ENCODE data around the gene CACNA1B.

Gene CACNA1B

DNA sequence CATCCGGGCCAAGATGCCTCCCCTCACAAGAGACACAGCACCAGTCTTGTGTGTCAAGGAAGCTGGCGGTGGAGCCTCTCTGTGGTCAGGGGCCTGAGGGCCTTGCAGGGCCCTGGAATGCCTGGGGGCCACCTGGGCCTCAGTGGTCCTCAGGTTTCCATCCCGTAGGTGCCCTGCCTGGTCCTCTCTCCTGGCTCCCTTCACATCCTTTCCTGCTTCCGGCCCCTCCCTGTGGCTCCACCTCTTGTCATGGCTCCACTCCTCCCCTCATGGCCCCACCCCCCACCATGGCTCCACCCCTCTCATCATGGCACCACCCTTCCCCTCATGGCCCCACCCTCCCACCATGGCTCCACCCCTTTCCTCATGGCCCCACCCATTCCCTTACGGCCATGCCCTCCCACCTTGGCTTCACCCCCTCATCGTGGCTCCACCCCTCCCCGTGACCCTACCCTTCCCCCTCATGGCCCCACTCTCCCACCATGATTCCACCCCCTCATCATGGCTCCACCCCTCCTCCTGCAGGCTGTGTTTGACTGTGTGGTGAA lies 175.8 kb downstream of the CACNA1B start:
- Histone ChIP-seq H3K27ac (ENCODE audit: low read depth, low read length) (no peak overlapping the region), H3K4me1 (ENCODE audit: control insufficient read depth in 1 of 2, insufficient read depth in 2 of 2, low read length in 2 of 2) (no peaks in the 10 kb centered on the region), H3K9me3 (ENCODE audit: control insufficient read depth in 1 of 2, low read length in 2 of 2) (no peaks in the 10 kb centered on the region), H3K9ac (ENCODE audit: low read depth in 1 of 2, low read length in 2 of 2) (no peak overlapping the region), H3K4me3 (ENCODE audit: low read depth in 1 of 2, low read length in 2 of 2) (no peak overlapping the region), H3K36me3 (ENCODE audit: control insufficient read depth in 1 of 2, insufficient read depth in 2 of 2, low read length in 2 of 2) (no peaks in the 10 kb centered on the region), H3K27me3 (ENCODE audit: control insufficient read depth in 1 of 2, insufficient read depth in 2 of 2, low read length in 2 of 2) (peaks cover 0 to 5% of the 10 kb centered on the region in 2 donors)

GRCh38 chr9:138053996-138054752 lies 176.6 kb downstream of the CACNA1B start:
- Histone ChIP-seq H3K27ac (ENCODE audit: low read depth, low read length) (no peak overlapping the region), H3K36me3 (ENCODE audit: control insufficient read depth in 1 of 2, insufficient read depth in 2 of 2, low read length in 2 of 2) (no peaks in the 10 kb centered on the region), H3K9ac (ENCODE audit: low read depth in 1 of 2, low read length in 2 of 2) (no peak overlapping the region), H3K27me3 (ENCODE audit: control insufficient read depth in 1 of 2, insufficient read depth in 2 of 2, low read length in 2 of 2) (peaks cover 0 to 5% of the 10 kb centered on the region in 2 donors), H3K4me3 (ENCODE audit: low read depth in 1 of 2, low read length in 2 of 2) (no peak overlapping the region), H3K9me3 (ENCODE audit: control insufficient read depth in 1 of 2, low read length in 2 of 2) (no peaks in the 10 kb centered on the region), H3K4me1 (ENCODE audit: control insufficient read depth in 1 of 2, insufficient read depth in 2 of 2, low read length in 2 of 2) (no peaks in the 10 kb centered on the region)

GRCh38 chr9:138057726-138058125 lies 180.1 kb downstream of the CACNA1B start:
- Histone ChIP-seq H3K4me1 (ENCODE audit: control insufficient read depth in 1 of 2, insufficient read depth in 2 of 2, low read length in 2 of 2) (no peaks in the 10 kb centered on the region), H3K36me3 (ENCODE audit: control insufficient read depth in 1 of 2, insufficient read depth in 2 of 2, low read length in 2 of 2) (no peaks in the 10 kb centered on the region), H3K27me3 (ENCODE audit: control insufficient read depth in 1 of 2, insufficient read depth in 2 of 2, low read length in 2 of 2) (peaks cover 0 to under 1% of the 10 kb centered on the region in 2 donors), H3K9me3 (ENCODE audit: control insufficient read depth in 1 of 2, low read length in 2 of 2) (no peaks in the 10 kb centered on the region), H3K4me3 (ENCODE audit: low read depth in 1 of 2, low read length in 2 of 2) (no peak overlapping the region), H3K27ac (ENCODE audit: low read depth, low read length) (no peak overlapping the region), H3K9ac (ENCODE audit: low read depth in 1 of 2, low read length in 2 of 2) (no peak overlapping the region)

DNA sequence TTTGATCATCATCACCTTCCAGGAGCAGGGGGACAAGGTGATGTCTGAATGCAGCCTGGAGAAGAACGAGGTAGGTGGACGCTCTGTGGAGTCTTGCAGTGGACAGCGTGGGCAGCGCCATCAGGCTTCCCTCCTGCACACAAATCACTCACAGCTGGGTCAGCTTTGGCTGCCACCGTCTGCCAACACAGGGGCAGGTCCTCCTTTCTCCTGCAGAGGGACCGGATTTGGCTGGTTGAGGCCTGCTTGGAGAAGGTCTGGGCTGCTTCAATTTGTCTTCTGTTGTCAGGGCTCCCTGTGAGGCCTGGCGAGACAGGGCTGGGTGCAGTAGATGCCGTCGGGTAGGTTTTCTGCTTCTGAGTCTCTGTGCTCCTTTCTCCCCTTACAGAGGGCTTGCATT lies 180.6 kb downstream of the CACNA1B start:
- Histone ChIP-seq H3K4me3 (ENCODE audit: low read depth in 1 of 2, low read length in 2 of 2) (no peak overlapping the region), H3K4me1 (ENCODE audit: control insufficient read depth in 1 of 2, insufficient read depth in 2 of 2, low read length in 2 of 2) (no peaks in the 10 kb centered on the region), H3K27me3 (ENCODE audit: control insufficient read depth in 1 of 2, insufficient read depth in 2 of 2, low read length in 2 of 2) (peaks cover 0 to 4% of the 10 kb centered on the region in 2 donors), H3K36me3 (ENCODE audit: control insufficient read depth in 1 of 2, insufficient read depth in 2 of 2, low read length in 2 of 2) (no peaks in the 10 kb centered on the region), H3K9me3 (ENCODE audit: control insufficient read depth in 1 of 2, low read length in 2 of 2) (no peaks in the 10 kb centered on the region), H3K9ac (ENCODE audit: low read depth in 1 of 2, low read length in 2 of 2) (no peak overlapping the region), H3K27ac (ENCODE audit: low read depth, low read length) (no peak overlapping the region)

- H3K9ac ChIP-seq (ENCODE audit: low read depth in 1 of 2, low read length in 2 of 2) = no peak overlapping the region
- no peaks in the 10 kb centered on the region for H3K4me1 ChIP-seq (ENCODE audit: control insufficient read depth in 1 of 2, insufficient read depth in 2 of 2, low read length in 2 of 2)
- H3K36me3 ChIP-seq (ENCODE audit: control insufficient read depth in 1 of 2, insufficient read depth in 2 of 2, low read length in 2 of 2) = no peaks in the 10 kb centered on the region
- H3K4me3 ChIP-seq (ENCODE audit: low read depth in 1 of 2, low read length in 2 of 2) = no peak overlapping the region
- H3K9me3 ChIP-seq (ENCODE audit: control insufficient read depth in 1 of 2, low read length in 2 of 2) = no peaks in the 10 kb centered on the region
- H3K27me3 ChIP-seq (ENCODE audit: control insufficient read depth in 1 of 2, insufficient read depth in 2 of 2, low read length in 2 of 2) = peaks cover 0 to 4% of the 10 kb centered on the region in 2 donors
- H3K27ac ChIP-seq (ENCODE audit: low read depth, low read length) = no peak overlapping the region
Observed at GRCh38 chr9:138059196-138059595, 181.6 kb downstream of the CACNA1B start.

DNA sequence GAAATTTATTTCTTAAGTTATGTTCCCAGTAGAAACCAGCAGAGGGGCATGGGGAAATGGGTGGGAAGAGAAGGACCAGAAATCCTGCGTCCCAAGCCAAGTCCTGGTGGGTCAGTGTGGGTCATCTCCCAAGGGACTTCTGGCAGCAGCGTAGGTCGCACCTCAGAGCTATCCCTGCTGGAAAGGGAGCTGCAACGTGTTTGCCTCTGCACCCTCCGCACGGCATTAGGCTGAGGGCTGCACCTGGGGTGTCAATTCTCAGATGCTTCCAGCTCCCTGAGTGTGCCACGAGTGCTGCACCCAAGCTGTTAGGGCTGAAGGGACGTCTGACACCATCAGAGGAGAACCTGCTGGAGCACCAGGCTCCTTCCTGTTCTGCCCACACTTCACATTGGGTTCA lies 182.8 kb downstream of the CACNA1B start:
- Histone ChIP-seq H3K4me3 (ENCODE audit: low read depth in 1 of 2, low read length in 2 of 2) (no peak overlapping the region), H3K36me3 (ENCODE audit: control insufficient read depth in 1 of 2, insufficient read depth in 2 of 2, low read length in 2 of 2) (no peaks in the 10 kb centered on the region), H3K9me3 (ENCODE audit: control insufficient read depth in 1 of 2, low read length in 2 of 2) (no peaks in the 10 kb centered on the region), H3K4me1 (ENCODE audit: control insufficient read depth in 1 of 2, insufficient read depth in 2 of 2, low read length in 2 of 2) (no peaks in the 10 kb centered on the region), H3K9ac (ENCODE audit: low read depth in 1 of 2, low read length in 2 of 2) (no peak overlapping the region), H3K27ac (ENCODE audit: low read depth, low read length) (no peak overlapping the region), H3K27me3 (ENCODE audit: control insufficient read depth in 1 of 2, insufficient read depth in 2 of 2, low read length in 2 of 2) (peaks cover 0 to 4% of the 10 kb centered on the region in 2 donors)

DNA sequence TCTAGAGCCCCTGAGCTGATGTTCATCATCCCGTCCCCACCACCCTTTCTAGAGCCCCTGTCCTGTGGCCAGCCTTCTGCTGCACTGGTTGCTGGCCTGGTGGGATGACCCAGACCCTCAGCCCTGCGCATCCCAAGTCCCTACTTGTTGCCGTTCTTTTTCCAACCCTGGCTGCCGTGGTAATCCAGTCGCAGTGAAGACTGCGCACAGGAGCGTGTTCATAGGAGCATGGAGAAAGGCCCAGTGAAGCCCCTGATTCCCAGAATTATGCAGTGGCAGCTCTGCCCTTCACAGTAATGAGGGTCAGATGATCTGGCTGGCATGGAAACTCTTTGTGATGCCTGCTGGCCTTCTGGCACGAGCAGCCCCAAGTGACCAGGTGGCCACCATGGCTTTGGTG lies 183.3 kb downstream of the CACNA1B start:
- H3K4me3 ChIP-seq (ENCODE audit: low read depth in 1 of 2, low read length in 2 of 2) = no peak overlapping the region
- H3K27me3 ChIP-seq (ENCODE audit: control insufficient read depth in 1 of 2, insufficient read depth in 2 of 2, low read length in 2 of 2) = peaks cover 0 to 4% of the 10 kb centered on the region in 2 donors
- no peaks in the 10 kb centered on the region for H3K36me3 ChIP-seq (ENCODE audit: control insufficient read depth in 1 of 2, insufficient read depth in 2 of 2, low read length in 2 of 2)
- H3K4me1 ChIP-seq (ENCODE audit: control insufficient read depth in 1 of 2, insufficient read depth in 2 of 2, low read length in 2 of 2) = no peaks in the 10 kb centered on the region
- H3K9ac ChIP-seq (ENCODE audit: low read depth in 1 of 2, low read length in 2 of 2) = no peak overlapping the region
- H3K9me3 ChIP-seq (ENCODE audit: control insufficient read depth in 1 of 2, low read length in 2 of 2) = no peaks in the 10 kb centered on the region
- H3K27ac ChIP-seq (ENCODE audit: low read depth, low read length) = no peak overlapping the region

DNA sequence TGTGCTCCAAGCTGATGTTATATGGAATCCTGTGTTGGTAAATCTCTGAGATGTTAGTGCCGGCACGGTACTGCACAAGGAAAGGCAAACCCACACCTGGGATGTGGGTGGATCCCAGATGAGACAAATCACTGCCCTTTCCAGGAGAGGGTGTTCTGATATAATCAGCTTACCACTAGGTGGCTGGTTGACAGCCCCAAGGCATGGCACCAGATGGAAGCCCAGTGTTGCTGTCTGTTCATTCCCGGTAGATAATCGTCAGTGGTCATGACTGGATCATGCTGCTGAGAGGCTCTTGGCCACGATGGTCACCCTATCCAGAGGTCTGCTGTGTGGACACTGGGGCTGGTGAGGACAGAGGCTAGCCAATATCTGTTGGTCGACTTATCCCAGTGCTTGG lies 184.0 kb downstream of the CACNA1B start:
- H3K9ac ChIP-seq (ENCODE audit: low read depth in 1 of 2, low read length in 2 of 2) = no peak overlapping the region
- H3K9me3 ChIP-seq (ENCODE audit: control insufficient read depth in 1 of 2, low read length in 2 of 2) = no peaks in the 10 kb centered on the region
- peaks cover 0 to 4% of the 10 kb centered on the region in 2 donors for H3K27me3 ChIP-seq (ENCODE audit: control insufficient read depth in 1 of 2, insufficient read depth in 2 of 2, low read length in 2 of 2)
- no peaks in the 10 kb centered on the region for H3K4me1 ChIP-seq (ENCODE audit: control insufficient read depth in 1 of 2, insufficient read depth in 2 of 2, low read length in 2 of 2)
- no peak overlapping the region for H3K27ac ChIP-seq (ENCODE audit: low read depth, low read length)
- H3K4me3 ChIP-seq (ENCODE audit: low read depth in 1 of 2, low read length in 2 of 2) = no peak overlapping the region
- H3K36me3 ChIP-seq (ENCODE audit: control insufficient read depth in 1 of 2, insufficient read depth in 2 of 2, low read length in 2 of 2) = no peaks in the 10 kb centered on the region

GRCh38 chr9:138062196-138062595 lies 184.6 kb downstream of the CACNA1B start:
- H3K9ac ChIP-seq (ENCODE audit: low read depth in 1 of 2, low read length in 2 of 2) = no peak overlapping the region
- no peaks in the 10 kb centered on the region for H3K9me3 ChIP-seq (ENCODE audit: control insufficient read depth in 1 of 2, low read length in 2 of 2)
- no peaks in the 10 kb centered on the region for H3K36me3 ChIP-seq (ENCODE audit: control insufficient read depth in 1 of 2, insufficient read depth in 2 of 2, low read length in 2 of 2)
- no peak overlapping the region for H3K4me3 ChIP-seq (ENCODE audit: low read depth in 1 of 2, low read length in 2 of 2)
- no peak overlapping the region for H3K27ac ChIP-seq (ENCODE audit: low read depth, low read length)
- no peaks in the 10 kb centered on the region for H3K4me1 ChIP-seq (ENCODE audit: control insufficient read depth in 1 of 2, insufficient read depth in 2 of 2, low read length in 2 of 2)
- H3K27me3 ChIP-seq (ENCODE audit: control insufficient read depth in 1 of 2, insufficient read depth in 2 of 2, low read length in 2 of 2) = peaks cover 0 to 4% of the 10 kb centered on the region in 2 donors

GRCh38 chr9:138063033-138063432 lies 185.5 kb downstream of the CACNA1B start:
- Histone ChIP-seq H3K4me3 (ENCODE audit: low read depth in 1 of 2, low read length in 2 of 2) (no peak overlapping the region), H3K9me3 (ENCODE audit: control insufficient read depth in 1 of 2, low read length in 2 of 2) (no peaks in the 10 kb centered on the region), H3K4me1 (ENCODE audit: control insufficient read depth in 1 of 2, insufficient read depth in 2 of 2, low read length in 2 of 2) (no peaks in the 10 kb centered on the region), H3K27ac (ENCODE audit: low read depth, low read length) (no peak overlapping the region), H3K27me3 (ENCODE audit: control insufficient read depth in 1 of 2, insufficient read depth in 2 of 2, low read length in 2 of 2) (peaks cover 0 to 4% of the 10 kb centered on the region in 2 donors), H3K36me3 (ENCODE audit: control insufficient read depth in 1 of 2, insufficient read depth in 2 of 2, low read length in 2 of 2) (no peaks in the 10 kb centered on the region), H3K9ac (ENCODE audit: low read depth in 1 of 2, low read length in 2 of 2) (no peak overlapping the region)

All from duodenal mucosa (tissue), 2 donors.